ENCODE data around the gene PRPH2.

DNA sequence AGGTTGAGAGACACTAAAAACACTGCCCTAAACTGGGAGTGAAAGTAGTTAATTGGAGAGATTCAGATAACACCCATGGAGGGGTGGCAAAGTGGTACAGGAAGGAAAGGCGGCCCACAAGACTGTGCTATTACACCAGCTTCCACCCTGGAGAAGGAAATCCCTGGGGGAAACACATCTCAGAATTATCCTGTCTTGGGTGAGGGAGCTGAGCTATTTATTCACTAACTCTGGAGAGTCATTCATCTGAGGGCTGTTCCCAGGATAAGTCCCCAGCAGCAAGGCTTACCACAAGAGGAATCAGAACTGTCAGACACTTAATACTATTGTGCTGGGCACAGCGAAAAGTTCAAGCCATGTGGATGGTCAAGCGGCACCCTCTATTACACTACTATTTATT, 13.6 kb upstream of the PRPH2 start:
- TF ChIP-seq, protein P1, sequence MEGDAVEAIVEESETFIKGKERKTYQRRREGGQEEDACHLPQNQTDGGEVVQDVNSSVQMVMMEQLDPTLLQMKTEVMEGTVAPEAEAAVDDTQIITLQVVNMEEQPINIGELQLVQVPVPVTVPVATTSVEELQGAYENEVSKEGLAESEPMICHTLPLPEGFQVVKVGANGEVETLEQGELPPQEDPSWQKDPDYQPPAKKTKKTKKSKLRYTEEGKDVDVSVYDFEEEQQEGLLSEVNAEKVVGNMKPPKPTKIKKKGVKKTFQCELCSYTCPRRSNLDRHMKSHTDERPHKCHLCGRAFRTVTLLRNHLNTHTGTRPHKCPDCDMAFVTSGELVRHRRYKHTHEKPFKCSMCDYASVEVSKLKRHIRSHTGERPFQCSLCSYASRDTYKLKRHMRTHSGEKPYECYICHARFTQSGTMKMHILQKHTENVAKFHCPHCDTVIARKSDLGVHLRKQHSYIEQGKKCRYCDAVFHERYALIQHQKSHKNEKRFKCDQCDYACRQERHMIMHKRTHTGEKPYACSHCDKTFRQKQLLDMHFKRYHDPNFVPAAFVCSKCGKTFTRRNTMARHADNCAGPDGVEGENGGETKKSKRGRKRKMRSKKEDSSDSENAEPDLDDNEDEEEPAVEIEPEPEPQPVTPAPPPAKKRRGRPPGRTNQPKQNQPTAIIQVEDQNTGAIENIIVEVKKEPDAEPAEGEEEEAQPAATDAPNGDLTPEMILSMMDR (IDR thresholded peaks at IDR 0.05), result no peak
- TF ChIP-seq, protein P2, sequence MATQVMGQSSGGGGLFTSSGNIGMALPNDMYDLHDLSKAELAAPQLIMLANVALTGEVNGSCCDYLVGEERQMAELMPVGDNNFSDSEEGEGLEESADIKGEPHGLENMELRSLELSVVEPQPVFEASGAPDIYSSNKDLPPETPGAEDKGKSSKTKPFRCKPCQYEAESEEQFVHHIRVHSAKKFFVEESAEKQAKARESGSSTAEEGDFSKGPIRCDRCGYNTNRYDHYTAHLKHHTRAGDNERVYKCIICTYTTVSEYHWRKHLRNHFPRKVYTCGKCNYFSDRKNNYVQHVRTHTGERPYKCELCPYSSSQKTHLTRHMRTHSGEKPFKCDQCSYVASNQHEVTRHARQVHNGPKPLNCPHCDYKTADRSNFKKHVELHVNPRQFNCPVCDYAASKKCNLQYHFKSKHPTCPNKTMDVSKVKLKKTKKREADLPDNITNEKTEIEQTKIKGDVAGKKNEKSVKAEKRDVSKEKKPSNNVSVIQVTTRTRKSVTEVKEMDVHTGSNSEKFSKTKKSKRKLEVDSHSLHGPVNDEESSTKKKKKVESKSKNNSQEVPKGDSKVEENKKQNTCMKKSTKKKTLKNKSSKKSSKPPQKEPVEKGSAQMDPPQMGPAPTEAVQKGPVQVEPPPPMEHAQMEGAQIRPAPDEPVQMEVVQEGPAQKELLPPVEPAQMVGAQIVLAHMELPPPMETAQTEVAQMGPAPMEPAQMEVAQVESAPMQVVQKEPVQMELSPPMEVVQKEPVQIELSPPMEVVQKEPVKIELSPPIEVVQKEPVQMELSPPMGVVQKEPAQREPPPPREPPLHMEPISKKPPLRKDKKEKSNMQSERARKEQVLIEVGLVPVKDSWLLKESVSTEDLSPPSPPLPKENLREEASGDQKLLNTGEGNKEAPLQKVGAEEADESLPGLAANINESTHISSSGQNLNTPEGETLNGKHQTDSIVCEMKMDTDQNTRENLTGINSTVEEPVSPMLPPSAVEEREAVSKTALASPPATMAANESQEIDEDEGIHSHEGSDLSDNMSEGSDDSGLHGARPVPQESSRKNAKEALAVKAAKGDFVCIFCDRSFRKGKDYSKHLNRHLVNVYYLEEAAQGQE (IDR thresholded peaks at IDR 0.05; ENCODE audit: insufficient read depth in 1 of 2, low read depth in 2 of 2, low read length in 1 of 2), result no peak
- TF ChIP-seq TCF7L2 (IDR thresholded peaks at IDR 0.05; ENCODE audit: low read depth, low read length) (no peak), POLR2AphosphoS5 (IDR thresholded peaks at IDR 0.05; ENCODE audit: low read depth, low read length) (no peak)

Data from Panc1 (cell line).